Astrocyte (in vitro differentiated cells and primary cell): Measurements from ENCODE around the gene IER5L. TPM values are rescaled to one million over a fixed set of nuclear protein-coding genes. Genes with fewer than 3 reads are reported as not detected.

Experiments used
- DNase-seq: peaks from one replicate; pipeline ENCODE4 v3.0.0-alpha.2; 2010; ENCODE audit warnings: low read depth
- FAIRE-seq: peaks from 2 replicates; lab custom pipeline; 2011; peaks lifted over from hg19 to GRCh38; lab: Jason Lieb, UNC
- H2AFZ ChIP-seq: 2 replicates; pipeline ENCODE4 v1.6.0; 2012; ENCODE audit warnings: low read depth, low read length, inconsistent platforms
- H3K27ac ChIP-seq: 2 replicates; pipeline ENCODE4 v1.5.1; 2011; ENCODE audit warnings: low read depth, low read length, inconsistent platforms
- H3K27me3 ChIP-seq: 2 replicates; pipeline ENCODE4 v1.6.0; 2011; ENCODE audit warnings: low read length, inconsistent platforms; ENCODE audit not compliant: insufficient read depth
- H3K36me3 ChIP-seq: 2 replicates; pipeline ENCODE4 v1.5.1; 2011; ENCODE audit warnings: low read length, inconsistent platforms; ENCODE audit not compliant: insufficient read depth
- H3K4me1 ChIP-seq: 2 replicates; pipeline ENCODE4 v1.5.1; 2011; ENCODE audit warnings: low read length, inconsistent platforms; ENCODE audit not compliant: insufficient read depth
- H3K4me2 ChIP-seq: 2 replicates; pipeline ENCODE4 v1.6.0; 2012; ENCODE audit warnings: low read length, inconsistent platforms
- H3K4me3 ChIP-seq: 2 replicates; pipeline ENCODE4 v1.5.1; 2011; ENCODE audit warnings: low read depth, mild to moderate bottlenecking, low read length, inconsistent platforms; ENCODE audit not compliant: insufficient read depth
- H3K79me2 ChIP-seq: 2 replicates; pipeline ENCODE4 v1.6.0; 2012; ENCODE audit warnings: mild to moderate bottlenecking, low read length, inconsistent platforms; ENCODE audit not compliant: insufficient read depth
- H3K9ac ChIP-seq: 2 replicates; pipeline ENCODE4 v1.6.0; 2012; ENCODE audit warnings: mild to moderate bottlenecking, low read length, inconsistent platforms
- H3K9me3 ChIP-seq: 2 replicates; pipeline ENCODE4 v1.5.1; 2012; ENCODE audit warnings: low read depth, mild to moderate bottlenecking, low read length, inconsistent platforms; ENCODE audit not compliant: insufficient read depth
- H4K20me1 ChIP-seq: 2 replicates; pipeline ENCODE4 v1.6.0; 2012; ENCODE audit warnings: low read length, inconsistent platforms; ENCODE audit not compliant: insufficient read depth
- H3K27ac Mint-ChIP-seq: one replicate; pipeline ENCODE4 v1.8.0; 2021; ENCODE audit warnings: mild to moderate bottlenecking, mixed read lengths; ENCODE audit not compliant: unreplicated experiment
- H3K27me3 Mint-ChIP-seq: one replicate; pipeline ENCODE4 v1.8.0; 2021; ENCODE audit warnings: low read depth, mixed read lengths; ENCODE audit not compliant: unreplicated experiment
- H3K36me3 Mint-ChIP-seq: one replicate; pipeline ENCODE4 v1.8.0; 2021; ENCODE audit warnings: low read depth, mixed read lengths; ENCODE audit not compliant: unreplicated experiment
- H3K4me1 Mint-ChIP-seq: one replicate; pipeline ENCODE4 v1.8.0; 2021; ENCODE audit warnings: low read depth, mixed read lengths; ENCODE audit not compliant: unreplicated experiment
- H3K4me3 Mint-ChIP-seq: one replicate; pipeline ENCODE4 v1.8.0; 2021; ENCODE audit warnings: mild to moderate bottlenecking, moderate library complexity, mixed read lengths; ENCODE audit not compliant: unreplicated experiment
- H3K9me3 Mint-ChIP-seq: one replicate; pipeline ENCODE4 v1.8.0; 2021; ENCODE audit warnings: mild to moderate bottlenecking, mixed read lengths; ENCODE audit not compliant: unreplicated experiment
- EZH2 ChIP-seq: IDR thresholded peaks from 2 replicates; pipeline ENCODE4 v1.6.1; 2012; ENCODE audit warnings: mild to moderate bottlenecking, low read length, inconsistent platforms; ENCODE audit not compliant: insufficient read depth
- total RNA-seq: library from RNA; stranded (reverse); gene quantifications from 2 replicates; pipeline ENCODE4 v1.2.1, GENCODE V29; 2021
- TF ChIP-seq, protein P1 (sequence below): IDR thresholded peaks from 2 replicates; pipeline ENCODE4 v1.5.1; 2011; ENCODE audit warnings: low read depth, mild to moderate bottlenecking, inconsistent platforms, low read length, moderate library complexity; ENCODE audit not compliant: insufficient read depth

The IER5L gene
- total RNA-seq, 1 donor from 2014 or later = 47.0 TPM

DNA sequence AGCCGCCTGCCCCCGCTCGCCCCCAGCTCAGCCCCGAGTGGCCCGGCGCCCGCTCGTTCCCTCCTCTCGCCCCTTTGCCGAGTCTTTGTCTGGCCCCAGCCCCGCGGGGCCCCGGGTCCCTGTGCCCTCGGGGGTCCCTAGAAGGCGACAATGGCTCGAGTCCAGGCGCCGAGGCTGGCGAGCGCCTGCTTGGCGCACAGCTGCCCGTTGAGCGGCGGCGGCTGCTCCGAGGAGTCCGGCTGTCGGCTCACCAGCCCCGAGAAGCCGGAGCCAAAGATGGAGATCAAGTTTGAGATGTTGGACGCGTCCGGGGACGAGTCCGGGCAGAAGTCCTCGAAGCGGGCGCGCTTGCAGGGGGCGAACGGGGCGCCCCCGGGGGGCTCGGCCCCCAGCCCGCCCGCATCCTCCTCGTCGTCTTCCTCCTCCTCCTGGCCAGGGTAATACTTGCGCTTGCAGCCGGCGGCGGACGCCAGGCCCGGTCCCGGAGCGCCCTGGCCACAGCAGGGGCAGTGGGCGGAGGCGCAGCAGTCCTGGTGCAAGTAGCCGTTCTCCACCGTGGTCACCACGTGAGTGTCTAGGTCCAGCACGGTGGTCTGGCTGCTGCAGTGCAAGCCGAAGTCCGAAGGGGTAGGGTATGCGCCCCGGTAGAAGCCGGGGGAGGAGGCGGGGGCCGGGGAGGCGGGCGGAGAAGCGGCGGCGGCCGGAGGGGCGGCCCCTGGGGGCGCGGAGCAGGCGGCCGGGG, 1.2 kb downstream of the IER5L start:
- H3K4me3 Mint-ChIP-seq = peak overlapping the region; percentile 94
- peak; percentile 37 for DNase-seq
- H3K27ac Mint-ChIP-seq = peak overlapping the region; percentile 69

DNA sequence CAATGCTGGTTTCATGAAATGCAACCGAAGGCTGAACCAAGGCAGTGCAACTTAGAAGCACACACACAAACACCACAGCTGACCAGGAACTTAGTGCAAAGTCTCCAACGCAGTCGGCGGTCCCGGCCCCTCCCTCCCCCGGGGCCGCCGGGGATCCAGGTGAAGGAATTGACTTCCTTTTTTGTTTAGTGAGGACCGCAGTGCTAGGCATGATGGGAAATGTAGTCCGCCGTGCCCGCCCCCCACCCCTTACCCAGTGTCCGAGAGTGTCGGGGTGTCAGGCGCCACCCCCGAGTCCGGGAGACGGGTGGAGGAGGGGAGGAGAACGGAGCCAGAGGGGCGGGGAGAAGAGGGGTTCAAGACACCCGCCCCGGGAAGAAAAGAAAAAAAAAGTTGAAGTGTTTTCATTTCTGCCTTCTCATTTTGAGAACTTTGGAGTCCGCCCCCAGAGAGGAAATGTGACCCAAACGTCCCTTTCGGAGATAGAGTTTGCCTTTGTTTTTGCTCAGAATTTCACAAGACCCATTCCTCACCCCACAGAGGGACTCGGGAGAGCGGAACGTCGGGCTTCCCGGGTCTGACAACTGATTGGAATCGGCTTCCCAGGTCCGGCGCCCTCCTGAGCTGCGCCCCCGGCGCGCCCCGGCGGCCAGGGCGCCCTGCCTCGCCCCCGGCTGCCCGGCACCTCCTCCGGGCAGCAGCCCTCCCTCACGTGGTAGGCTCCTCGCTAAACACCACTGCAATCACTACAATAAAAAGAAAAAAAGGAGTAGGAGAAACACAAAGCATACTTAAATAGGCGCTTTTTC, 2.0 kb downstream of the IER5L start:
- Histone ChIP-seq H3K4me2 (peak overlapping the region; percentile 89), H3K9ac (peak overlapping the region; percentile 96), H2AFZ (no peak overlapping the region), H4K20me1 (peaks cover 15% of the 10 kb centered on the region), H3K79me2 (peaks cover 32% of the 10 kb centered on the region), H3K36me3 (no peaks in the 10 kb centered on the region), H3K27me3 (no peaks in the 10 kb centered on the region), H3K27ac (peak overlapping the region; percentile 92), H3K4me1 (peaks cover 34% of the 10 kb centered on the region), H3K4me3 (peak overlapping the region; percentile 89), H3K9me3 (no peaks in the 10 kb centered on the region)
- DNase-seq = peak; percentile 81
- H3K27ac Mint-ChIP-seq = peak overlapping the region; percentile 96
- no peak for TF ChIP-seq EZH2
- TF ChIP-seq, protein P1, sequence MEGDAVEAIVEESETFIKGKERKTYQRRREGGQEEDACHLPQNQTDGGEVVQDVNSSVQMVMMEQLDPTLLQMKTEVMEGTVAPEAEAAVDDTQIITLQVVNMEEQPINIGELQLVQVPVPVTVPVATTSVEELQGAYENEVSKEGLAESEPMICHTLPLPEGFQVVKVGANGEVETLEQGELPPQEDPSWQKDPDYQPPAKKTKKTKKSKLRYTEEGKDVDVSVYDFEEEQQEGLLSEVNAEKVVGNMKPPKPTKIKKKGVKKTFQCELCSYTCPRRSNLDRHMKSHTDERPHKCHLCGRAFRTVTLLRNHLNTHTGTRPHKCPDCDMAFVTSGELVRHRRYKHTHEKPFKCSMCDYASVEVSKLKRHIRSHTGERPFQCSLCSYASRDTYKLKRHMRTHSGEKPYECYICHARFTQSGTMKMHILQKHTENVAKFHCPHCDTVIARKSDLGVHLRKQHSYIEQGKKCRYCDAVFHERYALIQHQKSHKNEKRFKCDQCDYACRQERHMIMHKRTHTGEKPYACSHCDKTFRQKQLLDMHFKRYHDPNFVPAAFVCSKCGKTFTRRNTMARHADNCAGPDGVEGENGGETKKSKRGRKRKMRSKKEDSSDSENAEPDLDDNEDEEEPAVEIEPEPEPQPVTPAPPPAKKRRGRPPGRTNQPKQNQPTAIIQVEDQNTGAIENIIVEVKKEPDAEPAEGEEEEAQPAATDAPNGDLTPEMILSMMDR = no peak
- peaks cover 13% of the 10 kb centered on the region for H3K4me1 Mint-ChIP-seq
- no peak for FAIRE-seq
- H3K27me3 Mint-ChIP-seq = peaks cover 14% of the 10 kb centered on the region
- peaks cover 2% of the 10 kb centered on the region for H3K36me3 Mint-ChIP-seq
- no peaks in the 10 kb centered on the region for H3K9me3 Mint-ChIP-seq
- peak overlapping the region; percentile 94 for H3K4me3 Mint-ChIP-seq

More for the DNA sequence above, 1.2 kb downstream of the IER5L start:
- Histone ChIP-seq H3K79me2 (peaks cover 32% of the 10 kb centered on the region), H2AFZ (no peak overlapping the region), H3K9me3 (no peaks in the 10 kb centered on the region), H3K4me1 (peaks cover 34% of the 10 kb centered on the region), H3K4me2 (peak overlapping the region; percentile 89), H3K4me3 (peak overlapping the region; percentile 89), H3K27ac (peak overlapping the region; percentile 92), H3K27me3 (no peaks in the 10 kb centered on the region), H3K36me3 (no peaks in the 10 kb centered on the region), H4K20me1 (peaks cover 15% of the 10 kb centered on the region), H3K9ac (peak overlapping the region; percentile 96)
- TF ChIP-seq, protein P1 = no peak
- TF ChIP-seq EZH2 = no peak
- FAIRE-seq = no peak
- H3K36me3 Mint-ChIP-seq = peaks cover 2% of the 10 kb centered on the region
- no peaks in the 10 kb centered on the region for H3K9me3 Mint-ChIP-seq
- H3K4me1 Mint-ChIP-seq = peaks cover 13% of the 10 kb centered on the region
- H3K27me3 Mint-ChIP-seq = peaks cover 22% of the 10 kb centered on the region

DNA sequence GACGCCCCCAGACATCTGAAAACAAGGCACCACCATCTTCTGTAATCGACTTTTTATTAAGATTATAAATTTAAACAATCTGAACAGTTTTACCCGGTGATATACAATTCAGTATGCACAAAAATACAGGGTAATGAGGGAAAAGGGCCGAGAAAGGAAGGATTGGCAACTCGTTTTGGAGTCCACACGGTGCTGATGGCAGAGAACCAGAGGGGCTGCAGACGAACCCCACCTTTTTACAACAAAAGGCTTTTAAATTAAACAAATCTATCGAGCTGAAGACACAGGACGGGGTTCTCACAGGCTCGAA, 2.6 kb downstream of the IER5L start:
- Histone ChIP-seq H3K27ac (peak overlapping the region; percentile 92), H3K27me3 (no peaks in the 10 kb centered on the region), H3K4me1 (peaks cover 34% of the 10 kb centered on the region), H3K4me2 (peak overlapping the region; percentile 89), H3K36me3 (no peaks in the 10 kb centered on the region), H3K79me2 (peaks cover 32% of the 10 kb centered on the region), H3K9ac (peak overlapping the region; percentile 96), H3K9me3 (no peaks in the 10 kb centered on the region), H4K20me1 (peaks cover 15% of the 10 kb centered on the region), H3K4me3 (peak overlapping the region; percentile 89), H2AFZ (no peak overlapping the region)
- H3K27me3 Mint-ChIP-seq = peaks cover 10% of the 10 kb centered on the region
- H3K4me1 Mint-ChIP-seq = peaks cover 18% of the 10 kb centered on the region
- TF ChIP-seq, protein P1 = no peak
- TF ChIP-seq EZH2 = no peak
- FAIRE-seq = no peak
- DNase-seq = no peak
- no peaks in the 10 kb centered on the region for H3K9me3 Mint-ChIP-seq
- peak overlapping the region; percentile 94 for H3K4me3 Mint-ChIP-seq
- peaks cover 2% of the 10 kb centered on the region for H3K36me3 Mint-ChIP-seq
- H3K27ac Mint-ChIP-seq = peak overlapping the region; percentile 96
